Skeletal muscle satellite cell (primary cell): ENCODE measurements around the gene RHPN2. TPM values are rescaled to one million over a fixed set of nuclear protein-coding genes. Genes with fewer than 3 reads are reported as not detected.
"Not testable (repeated sequence)": the region's sequence is repeated elsewhere in the genome, so short reads cannot be mapped to it uniquely, and the experiment has no call there.

Experiments
- H3K27me3 ChIP-seq: 2 replicates; pipeline ENCODE4 v1.7.0; 2013; ENCODE audit warnings: low read length; ENCODE audit not compliant: control insufficient read depth, insufficient read depth
- H3K36me3 ChIP-seq: 2 replicates; pipeline ENCODE4 v1.7.0; 2013; ENCODE audit warnings: mild to moderate bottlenecking, control low read depth, low read length; ENCODE audit not compliant: insufficient read depth
- H3K4me1 ChIP-seq: 2 replicates; pipeline ENCODE4 v1.7.0; 2013; ENCODE audit warnings: low read length; ENCODE audit not compliant: control insufficient read depth, insufficient read depth
- H3K4me2 ChIP-seq: 2 replicates; pipeline ENCODE4 v1.7.0; 2013; ENCODE audit warnings: mild to moderate bottlenecking, low read length
- H3K4me3 ChIP-seq: 2 replicates; pipeline ENCODE4 v1.7.0; 2013; ENCODE audit warnings: low read length
- H3K9ac ChIP-seq: 2 replicates; pipeline ENCODE4 v1.7.0; 2013; ENCODE audit warnings: mild to moderate bottlenecking, low read depth, low read length, moderate library complexity
- H3K9me3 ChIP-seq: replicated peaks from 2 replicates; pipeline ENCODE4 v1.7.0; 2013; ENCODE audit warnings: mild to moderate bottlenecking, control low read depth, low read length
- small RNA-seq: library from RNA; depleted of rRNA; stranded (forward); fragments of <200 nt; gene quantifications from one replicate; pipeline ENCODE3, GENCODE V24; 2012

RHPN2 gene

DNA sequence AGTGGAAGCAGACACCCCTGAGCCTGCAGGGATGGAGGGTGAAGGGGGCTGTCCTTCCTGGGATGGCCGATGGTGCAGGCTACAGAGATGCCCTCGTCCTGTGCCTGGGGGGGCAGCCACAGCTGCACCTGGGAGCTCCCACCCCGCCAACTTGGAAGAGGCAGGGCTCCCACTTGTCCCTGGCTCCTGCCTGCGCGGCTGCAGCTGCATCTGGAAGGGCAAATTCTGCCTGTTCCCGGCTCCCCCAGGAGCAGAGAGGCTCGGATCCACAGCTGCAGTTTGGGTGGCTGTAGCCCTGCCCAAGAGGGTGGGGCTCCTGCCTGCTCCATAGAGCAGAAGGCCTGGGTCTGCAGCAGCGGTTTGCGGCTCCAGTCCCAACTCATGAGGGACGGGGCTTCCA is 95.1 kb downstream of the RHPN2 start:
- Histone ChIP-seq H3K4me2 (no peak overlapping the region), H3K4me1 (no peaks in the 10 kb centered on the region), H3K27me3 (no peaks in the 10 kb centered on the region), H3K4me3 (no peak overlapping the region), H3K9me3 (no peaks in the 10 kb centered on the region), H3K9ac (no peak overlapping the region), H3K36me3 (peaks cover 4% of the 10 kb centered on the region)

DNA sequence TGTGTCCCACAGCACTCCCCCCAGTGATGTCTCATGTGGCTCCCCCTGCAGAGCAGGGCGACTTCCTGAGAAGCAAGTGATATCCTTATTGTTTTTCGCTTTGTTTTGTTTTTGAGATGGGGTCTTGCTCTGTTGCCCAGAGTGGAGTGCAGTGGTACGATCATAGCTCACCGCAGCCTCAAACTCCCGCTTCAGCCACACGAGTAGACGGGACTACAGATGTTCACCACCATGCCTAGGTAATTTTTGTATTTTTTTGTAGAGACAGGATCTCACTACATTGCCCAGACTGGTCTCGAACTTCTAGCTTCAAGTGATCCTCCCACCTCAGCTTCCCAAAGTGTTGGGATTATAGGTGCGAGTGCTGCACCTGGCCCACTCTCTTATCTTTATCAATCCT is 97.9 kb downstream of the RHPN2 start:
- Histone ChIP-seq H3K4me1 (no peaks in the 10 kb centered on the region), H3K27me3 (no peaks in the 10 kb centered on the region), H3K4me3 (no peak overlapping the region), H3K9me3 (no peaks in the 10 kb centered on the region), H3K4me2 (no peak overlapping the region), H3K36me3 (peaks cover 15% of the 10 kb centered on the region), H3K9ac (no peak overlapping the region)

DNA sequence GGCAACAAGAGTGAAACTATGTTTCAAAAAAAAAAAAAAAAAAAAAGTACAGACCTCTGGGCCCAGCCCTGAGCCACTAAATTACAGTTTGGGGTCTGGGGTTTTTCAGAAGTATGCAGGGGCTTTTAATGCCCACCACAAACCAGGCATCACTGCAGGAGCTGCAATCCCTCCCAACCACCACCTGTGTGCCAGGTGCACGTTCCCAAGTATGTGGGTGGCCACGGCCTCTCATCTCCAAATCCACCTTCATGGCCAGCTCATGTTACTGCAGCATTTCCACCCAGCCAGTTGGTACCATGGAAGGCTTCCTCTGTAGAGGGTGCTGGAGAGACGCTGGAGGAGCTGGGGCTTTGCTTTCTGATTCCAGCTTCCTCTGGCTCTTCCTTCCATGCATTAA is 119.4 kb downstream of the RHPN2 start:
- Histone ChIP-seq H3K4me1 (no peaks in the 10 kb centered on the region), H3K4me2 (no peak overlapping the region), H3K4me3 (no peak overlapping the region), H3K9ac (no peak overlapping the region), H3K36me3 (peaks cover 38% of the 10 kb centered on the region), H3K9me3 (no peaks in the 10 kb centered on the region), H3K27me3 (no peaks in the 10 kb centered on the region)

DNA sequence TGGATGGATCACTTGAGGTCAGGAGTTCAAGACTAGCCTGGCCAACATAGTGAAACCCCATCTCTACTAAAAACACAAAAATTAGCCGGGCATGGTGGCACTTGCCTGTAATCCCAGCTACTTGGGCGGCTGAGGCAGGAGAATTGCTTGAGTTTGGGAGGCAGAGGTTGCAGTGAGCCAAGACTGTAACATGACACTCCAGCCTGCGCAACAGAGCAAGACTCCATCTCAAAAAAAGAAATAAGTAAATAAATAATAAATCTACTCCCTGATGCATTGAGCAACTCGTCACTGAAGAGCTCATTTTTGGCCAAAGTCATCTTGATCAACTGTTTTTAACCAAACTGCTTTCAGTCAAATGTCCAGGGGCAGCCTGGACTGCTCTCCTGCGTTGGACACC is 123.4 kb downstream of the RHPN2 start:
- H3K9me3 ChIP-seq, H3K4me2 ChIP-seq, H3K4me3 ChIP-seq, H3K9ac ChIP-seq, H3K27me3 ChIP-seq, H3K4me1 ChIP-seq: not testable (repeated sequence)
- H3K36me3 ChIP-seq: peaks cover 24% of the 10 kb centered on the region

DNA sequence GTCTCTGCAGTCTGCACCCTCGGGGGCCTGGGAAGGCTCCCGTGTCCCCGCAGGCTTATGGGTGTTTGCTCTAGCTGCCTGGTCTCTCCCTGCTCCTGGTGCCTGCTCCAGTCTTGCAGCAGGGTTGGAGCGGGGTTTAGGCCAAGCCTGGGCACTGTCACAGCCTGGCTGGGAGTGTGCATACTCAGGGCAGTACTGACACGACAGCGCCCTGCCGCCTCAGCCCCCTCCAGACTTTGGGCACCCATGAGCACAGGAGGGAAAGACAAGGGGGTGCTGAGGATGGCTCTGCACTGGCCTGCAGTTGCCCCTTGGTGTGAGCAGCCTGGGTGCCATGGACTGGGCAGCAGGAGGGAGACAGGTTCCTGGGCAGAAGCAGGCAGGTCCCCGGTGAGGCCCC is 128.6 kb downstream of the RHPN2 start:
- H3K4me3 ChIP-seq: no peak overlapping the region
- no peak overlapping the region for H3K4me2 ChIP-seq
- H3K27me3 ChIP-seq: no peaks in the 10 kb centered on the region
- H3K9me3 ChIP-seq: no peaks in the 10 kb centered on the region
- no peak overlapping the region for H3K9ac ChIP-seq
- peaks cover 18% of the 10 kb centered on the region for H3K36me3 ChIP-seq
- no peaks in the 10 kb centered on the region for H3K4me1 ChIP-seq

DNA sequence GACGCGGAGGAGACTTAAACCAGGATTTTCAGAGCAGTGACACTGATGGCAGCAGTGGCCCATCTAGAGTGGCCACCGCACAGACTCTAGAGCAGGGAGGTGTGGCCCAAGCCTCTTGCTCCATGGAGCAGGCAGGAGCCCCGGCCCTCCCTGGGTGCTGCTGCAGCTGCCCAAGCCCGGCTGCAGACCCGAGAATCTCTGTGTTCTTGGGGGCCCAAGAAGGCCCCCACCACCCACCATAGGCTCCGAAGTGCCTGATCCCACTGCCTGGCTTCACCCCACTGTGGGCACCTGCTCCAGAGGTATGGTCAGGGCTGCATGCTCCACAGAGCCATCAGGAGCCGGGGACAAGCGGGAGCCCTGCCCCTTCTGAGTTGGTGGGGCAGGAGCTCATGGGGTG is 129.1 kb downstream of the RHPN2 start:
- no peak overlapping the region for H3K4me2 ChIP-seq
- no peaks in the 10 kb centered on the region for H3K9me3 ChIP-seq
- no peaks in the 10 kb centered on the region for H3K27me3 ChIP-seq
- H3K36me3 ChIP-seq: peaks cover 20% of the 10 kb centered on the region
- no peak overlapping the region for H3K9ac ChIP-seq
- no peaks in the 10 kb centered on the region for H3K4me1 ChIP-seq
- no peak overlapping the region for H3K4me3 ChIP-seq

DNA sequence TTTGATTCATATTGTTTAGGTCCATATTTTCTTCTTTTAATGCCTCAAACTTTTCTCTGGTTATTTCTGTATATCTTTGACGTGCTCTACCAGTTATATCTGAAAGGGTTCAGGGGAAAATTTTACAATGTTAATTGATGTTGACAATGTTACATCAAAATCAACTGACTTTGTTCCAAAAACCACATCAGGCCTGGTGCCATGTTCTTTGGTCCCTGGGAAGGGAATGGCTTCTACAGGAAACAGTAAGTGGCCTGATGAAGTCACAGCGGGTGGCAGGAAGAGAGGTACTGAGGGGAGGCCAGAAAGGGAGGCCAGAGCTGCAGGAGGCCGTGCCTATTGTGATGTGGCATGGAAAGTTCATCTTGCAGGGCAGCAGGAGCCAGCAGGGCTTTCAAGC is 131.1 kb downstream of the RHPN2 start:
- no peak overlapping the region for H3K4me3 ChIP-seq
- no peaks in the 10 kb centered on the region for H3K9me3 ChIP-seq
- H3K4me2 ChIP-seq: no peak overlapping the region
- H3K9ac ChIP-seq: no peak overlapping the region
- H3K27me3 ChIP-seq: no peaks in the 10 kb centered on the region
- H3K4me1 ChIP-seq: no peaks in the 10 kb centered on the region
- peaks cover 27% of the 10 kb centered on the region for H3K36me3 ChIP-seq

DNA sequence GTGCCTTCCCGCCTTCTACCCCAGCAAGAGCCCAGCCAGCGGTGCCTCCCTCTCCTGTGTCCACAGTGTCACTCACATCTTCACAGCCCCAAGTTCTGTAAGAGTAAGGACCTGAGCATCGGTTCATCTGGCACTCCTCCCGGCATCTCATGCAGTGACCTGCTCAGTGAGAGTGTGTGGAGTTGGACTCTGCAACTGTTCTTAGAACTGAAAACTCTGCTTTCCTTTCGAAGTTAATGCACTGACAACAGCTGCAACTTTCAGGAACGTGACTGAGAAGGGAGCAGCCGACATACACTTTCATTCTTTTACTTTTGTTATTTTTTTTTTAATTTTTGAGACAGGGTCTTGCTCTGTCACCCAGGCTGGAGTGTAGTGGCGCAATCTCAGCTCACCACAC is 134.1 kb downstream of the RHPN2 start:
- Histone ChIP-seq H3K9me3 (no peaks in the 10 kb centered on the region), H3K4me3 (no peak overlapping the region), H3K4me1 (no peaks in the 10 kb centered on the region), H3K4me2 (no peak overlapping the region), H3K36me3 (peaks cover 42% of the 10 kb centered on the region), H3K27me3 (no peaks in the 10 kb centered on the region), H3K9ac (no peak overlapping the region)

DNA sequence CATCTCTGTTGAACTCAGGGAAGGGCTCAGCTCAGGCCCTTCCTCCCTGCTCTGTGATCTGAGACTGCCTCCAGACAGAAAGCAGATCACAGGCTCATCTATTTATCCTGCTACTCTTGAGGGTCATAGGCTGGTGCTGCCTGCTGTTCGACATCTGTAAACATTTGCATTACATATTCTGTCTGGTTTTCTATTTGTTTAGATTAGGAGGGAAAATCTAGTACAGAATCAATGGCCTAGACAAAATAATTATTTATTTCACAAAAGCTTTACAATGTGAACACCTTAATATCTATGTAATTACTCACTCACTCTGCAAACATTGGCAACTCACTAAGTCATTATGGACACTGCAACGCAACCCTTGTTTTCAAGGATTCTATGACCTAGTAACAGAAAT is 135.9 kb downstream of the RHPN2 start:
- H3K9me3 ChIP-seq: no peaks in the 10 kb centered on the region
- H3K36me3 ChIP-seq: peaks cover 48% of the 10 kb centered on the region
- H3K4me2 ChIP-seq: no peak overlapping the region
- H3K4me1 ChIP-seq: no peaks in the 10 kb centered on the region
- no peaks in the 10 kb centered on the region for H3K27me3 ChIP-seq
- no peak overlapping the region for H3K9ac ChIP-seq
- no peak overlapping the region for H3K4me3 ChIP-seq

Small RNAs within 50 kb of the gene (small RNA-seq; reads per million reads assigned to genes)
- not detected for gene AC008521.1
- not detected for gene AC008521.2
